GM13976 (cell line): Measurements from ENCODE around the gene UBE4A.

Experiments
- DNase-seq: peaks from one replicate; pipeline ENCODE4 v3.0.0; 2012; ENCODE audit warnings: low spot score
- in situ Hi-C: fragments of 300-500 bp; cut with MboI; formaldehyde crosslinking; loops from one replicate; pipeline ENCODE4 v1.12.0; 2022; ENCODE audit warnings: low sequenced_read_pairs, mixed read lengths, inconsistent platforms; ENCODE audit not compliant: unreplicated experiment
- TF ChIP-seq, protein P1 (sequence below): IDR thresholded peaks from 2 replicates; pipeline ENCODE4 v1.5.1; 2012; ENCODE audit warnings: borderline replicate concordance, mild to moderate bottlenecking; ENCODE audit not compliant: insufficient read depth; ENCODE audit errors: extremely low read depth, missing control alignments, control extremely low read depth

Gene UBE4A

DNA sequence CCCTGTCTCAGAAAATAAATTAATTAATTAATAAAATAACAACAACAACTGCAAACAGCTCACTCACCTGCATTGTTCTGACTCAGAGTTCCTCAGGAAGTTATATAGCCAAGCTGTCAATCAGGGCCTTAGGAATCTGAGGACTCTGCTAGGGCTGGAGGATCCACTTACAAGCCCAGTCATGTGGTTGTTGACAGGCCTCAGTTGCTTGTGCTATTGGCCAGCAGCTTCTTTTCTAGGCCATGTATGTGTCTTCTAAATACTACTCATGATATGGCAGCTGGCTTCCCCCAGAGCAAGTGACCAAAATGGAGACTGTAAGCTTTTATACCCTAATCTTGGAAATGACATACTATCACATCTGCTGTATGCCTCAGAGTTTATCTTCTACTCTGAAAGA, 21.2 kb downstream of the UBE4A start:
- DNase-seq: no peak
- TF ChIP-seq, protein P1, sequence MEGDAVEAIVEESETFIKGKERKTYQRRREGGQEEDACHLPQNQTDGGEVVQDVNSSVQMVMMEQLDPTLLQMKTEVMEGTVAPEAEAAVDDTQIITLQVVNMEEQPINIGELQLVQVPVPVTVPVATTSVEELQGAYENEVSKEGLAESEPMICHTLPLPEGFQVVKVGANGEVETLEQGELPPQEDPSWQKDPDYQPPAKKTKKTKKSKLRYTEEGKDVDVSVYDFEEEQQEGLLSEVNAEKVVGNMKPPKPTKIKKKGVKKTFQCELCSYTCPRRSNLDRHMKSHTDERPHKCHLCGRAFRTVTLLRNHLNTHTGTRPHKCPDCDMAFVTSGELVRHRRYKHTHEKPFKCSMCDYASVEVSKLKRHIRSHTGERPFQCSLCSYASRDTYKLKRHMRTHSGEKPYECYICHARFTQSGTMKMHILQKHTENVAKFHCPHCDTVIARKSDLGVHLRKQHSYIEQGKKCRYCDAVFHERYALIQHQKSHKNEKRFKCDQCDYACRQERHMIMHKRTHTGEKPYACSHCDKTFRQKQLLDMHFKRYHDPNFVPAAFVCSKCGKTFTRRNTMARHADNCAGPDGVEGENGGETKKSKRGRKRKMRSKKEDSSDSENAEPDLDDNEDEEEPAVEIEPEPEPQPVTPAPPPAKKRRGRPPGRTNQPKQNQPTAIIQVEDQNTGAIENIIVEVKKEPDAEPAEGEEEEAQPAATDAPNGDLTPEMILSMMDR: no peak
- in situ Hi-C loops: loop anchor here (25.0 kb wide), 1 partner anchor 107 kb away; no protein-coding TSS in a partner anchor

DNA sequence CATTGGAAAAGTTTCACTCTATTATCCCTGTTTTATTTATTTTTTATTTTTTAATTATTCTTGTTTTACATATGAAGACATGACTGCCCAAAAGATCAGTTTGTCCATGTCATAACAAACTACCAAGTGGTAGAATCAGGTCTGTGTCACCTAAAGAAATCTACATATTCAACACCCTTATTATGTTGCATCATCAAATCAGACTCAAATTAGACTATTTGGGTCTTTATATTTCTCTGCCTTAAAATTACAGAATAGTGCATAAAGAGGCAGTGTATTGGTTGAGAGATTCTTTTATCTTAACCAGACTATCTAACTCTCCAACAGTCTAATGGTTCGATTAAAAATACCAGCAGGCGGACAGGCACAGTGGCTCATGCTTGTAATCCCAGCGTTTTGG, 23.6 kb downstream of the UBE4A start:
- in situ Hi-C loops: loop anchor here (25.0 kb wide), 1 partner anchor 104 kb away; no protein-coding TSS in a partner anchor
- DNase-seq: no peak

DNA sequence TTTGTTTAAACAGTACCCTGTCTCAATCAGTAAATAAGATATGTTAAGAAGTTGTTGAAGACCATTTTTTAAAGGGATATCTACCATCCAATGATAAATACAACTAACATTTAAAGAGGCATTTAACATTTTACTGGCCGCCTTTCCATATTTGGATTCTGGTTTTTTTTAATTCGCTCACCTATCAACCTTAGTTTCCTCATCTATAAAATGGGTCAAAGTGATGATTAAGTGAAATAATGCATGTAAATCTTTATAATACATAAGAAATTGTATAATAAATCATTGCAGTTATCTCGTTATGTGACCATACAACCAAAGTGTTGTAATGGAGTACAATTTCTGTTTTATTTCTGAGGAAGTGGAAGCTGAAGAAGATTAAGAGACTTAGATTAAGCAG, 24.3 kb downstream of the UBE4A start:
- TF ChIP-seq, protein P1: no peak
- in situ Hi-C loops: loop anchor here (25.0 kb wide), 1 partner anchor 104 kb away; no protein-coding TSS in a partner anchor
- DNase-seq: no peak

More for the DNA sequence above, 23.6 kb downstream of the UBE4A start:
- TF ChIP-seq, protein P1: no peak

DNA sequence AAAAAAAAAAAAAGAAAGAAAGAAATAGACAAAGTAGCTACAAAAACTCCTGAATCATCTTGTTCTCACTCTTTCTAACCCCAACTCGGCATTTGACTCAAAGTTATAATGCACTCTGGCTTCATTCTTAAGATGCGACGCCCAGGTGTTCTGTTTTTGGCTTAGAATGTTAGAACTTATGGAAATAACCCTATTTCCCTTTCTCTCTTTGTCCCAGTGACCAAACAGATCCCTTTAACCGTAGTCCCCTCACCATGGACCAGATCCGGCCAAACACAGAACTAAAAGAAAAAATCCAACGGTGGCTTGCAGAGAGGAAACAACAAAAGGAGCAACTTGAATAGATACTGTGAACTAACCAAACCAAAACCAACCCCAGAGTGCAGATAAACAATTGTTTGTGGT, 36.7 kb downstream of the UBE4A start:
- in situ Hi-C loops: loop anchor here (25.0 kb wide), 1 partner anchor 91 kb away; no protein-coding TSS in a partner anchor

DNA sequence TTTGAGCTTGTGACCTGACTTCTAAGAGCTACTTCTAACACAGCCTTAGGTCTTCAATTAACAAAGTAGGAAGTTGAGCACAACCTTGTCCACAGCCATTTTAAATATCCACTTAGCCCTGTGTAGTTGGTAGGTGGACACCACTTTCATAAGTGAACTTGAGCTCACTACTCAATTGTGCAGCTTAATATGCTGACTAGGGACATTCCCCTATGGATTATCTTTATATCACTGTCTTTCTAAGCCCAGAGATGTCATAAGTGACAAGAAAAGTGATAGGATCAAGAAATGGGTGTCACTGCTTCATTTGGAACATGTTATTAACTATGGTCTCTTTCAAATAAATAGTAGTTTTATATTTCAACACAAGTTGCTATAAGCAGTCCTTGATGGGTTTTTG, 38.0 kb downstream of the UBE4A start:
- TF ChIP-seq, protein P1: no peak
- in situ Hi-C loops: loop anchor here (25.0 kb wide), 1 partner anchor 90 kb away; no protein-coding TSS in a partner anchor
- no peak for DNase-seq

More for the DNA sequence above, 36.7 kb downstream of the UBE4A start:
- DNase-seq: no peak
- TF ChIP-seq, protein P1: no peak

DNA sequence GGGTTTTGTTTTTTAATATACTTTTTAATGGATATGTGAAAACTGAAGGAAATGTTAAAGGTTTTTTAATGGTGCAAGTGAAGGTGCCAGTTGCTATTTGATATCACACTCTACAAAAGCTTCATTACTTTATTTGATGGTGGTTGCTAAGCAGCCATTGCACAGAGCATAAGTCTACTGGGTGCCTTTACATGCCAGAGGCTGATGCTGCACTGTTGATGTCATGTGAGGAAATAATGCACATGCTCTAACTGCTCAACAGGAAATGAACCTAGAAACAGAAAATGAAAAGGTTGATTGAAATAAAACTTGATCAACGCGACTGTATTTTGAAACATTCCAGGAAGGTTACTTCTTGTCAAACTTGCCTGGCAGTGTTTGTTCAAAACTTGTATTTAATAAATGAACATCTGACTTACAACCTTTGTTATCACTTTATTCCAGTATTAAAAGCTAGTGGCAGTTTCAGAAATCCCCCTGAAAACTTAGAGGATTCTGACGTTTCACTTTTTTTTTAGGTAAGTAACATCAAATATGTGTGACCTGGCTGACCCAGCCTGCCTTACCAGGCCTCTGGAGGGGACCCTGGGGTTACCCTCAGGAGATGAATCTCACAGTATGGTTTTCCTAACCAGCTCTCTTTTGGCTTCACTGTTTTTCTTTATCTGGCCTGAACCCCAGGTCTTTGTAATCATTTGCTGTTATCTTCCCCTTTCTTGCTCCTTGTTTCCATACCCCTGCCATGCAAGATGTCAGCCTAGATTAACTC, 39.6 kb downstream of the UBE4A start:
- in situ Hi-C loops: loop anchor here (25.0 kb wide), 1 partner anchor 88 kb away; no protein-coding TSS in a partner anchor
- DNase-seq: peak; percentile 20
- TF ChIP-seq, protein P1: no peak
